K562 (cell line): ENCODE results near the gene TUBGCP6. TPM values are rescaled to one million over a fixed set of nuclear protein-coding genes. Genes with fewer than 3 reads are reported as not detected.

Experiments
- ATAC-seq: fragments of 200-7000 bp; cut with Tn5 transposase; 3 replicates; pipeline ENCODE4 v1.9.1; 2020; ENCODE audit warnings: moderate library complexity
- BruUV-seq: library from RNA; stranded (reverse); fragments of 400-500 nt; replicated peaks from 2 replicates; lab custom pipeline; 2021; lab: Mats Ljungman, UMichigan
- CTCF ChIA-PET: fragments of 300-600 bp; formaldehyde crosslinking; extraction: SDS; loops from one replicate; lab custom pipeline; 2021; ENCODE audit warnings: low intra/inter-chr PET ratio; lab: Yijun Ruan, JAX
- POLR2A ChIA-PET: fragments of 300-600, 350-650 bp; sonication (Branson Sonifier 250); formaldehyde crosslinking; extraction: SDS; loops from one replicate; lab custom pipeline; 2021; ENCODE audit warnings: antibody characterized with exemption, inconsistent platforms; lab: Yijun Ruan, JAX
- DNase-seq, 4 experiments: peaks; one replicate each; pipeline versions ENCODE4 v3.0.0 to v3.0.0-alpha.2; 2011 to 2018; ENCODE audit warnings: low spot score in 3 of 4, mixed read lengths in 3 of 4; ENCODE audit errors: extremely low read depth in 1 of 4
- FAIRE-seq: peaks from 2 replicates; lab custom pipeline; 2011; peaks lifted over from hg19 to GRCh38; lab: Jason Lieb, UNC
- H2AFZ ChIP-seq: 2 replicates; pipeline ENCODE4 v1.6.0; 2011; ENCODE audit warnings: low read depth, low read length, control low read depth, inconsistent platforms
- H3K27ac ChIP-seq: fragments of 200-600 bp; 3 replicates; pipeline ENCODE4 v1.8.0; 2011; ENCODE audit warnings: low read depth, mild to moderate bottlenecking, control low read depth, inconsistent platforms, low read length, moderate library complexity, mixed read lengths; ENCODE audit errors: extremely low read depth
- H3K27me3 ChIP-seq, 2 experiments: fragments of 300-600 bp in 1 of 2; 2 replicates in 1 of 2; 3 replicates in 1 of 2; pipeline versions ENCODE4 v1.6.0 to v1.8.0; 2011; ENCODE audit warnings: inconsistent platforms in 2 of 2, low read length in 2 of 2, mild to moderate bottlenecking in 1 of 2, mixed read lengths in 1 of 2, moderate library complexity in 1 of 2; ENCODE audit not compliant: control insufficient read depth in 2 of 2, insufficient read depth in 2 of 2
- H3K36me3 ChIP-seq: fragments of 300-600 bp; 3 replicates; pipeline ENCODE4 v1.8.0; 2011; ENCODE audit warnings: mild to moderate bottlenecking, low read length, inconsistent platforms; ENCODE audit not compliant: control insufficient read depth, insufficient read depth
- H3K4me1 ChIP-seq, 2 experiments: fragments of 200-600 bp in 1 of 2; replicated peaks in 1 of 2; 2 replicates in 1 of 2; 3 replicates in 1 of 2; pipeline versions ENCODE4 v1.5.1 to v1.8.0; 2011; ENCODE audit warnings: inconsistent platforms in 2 of 2, low read length in 2 of 2, mild to moderate bottlenecking in 1 of 2, mixed read lengths in 1 of 2, moderate library complexity in 1 of 2; ENCODE audit not compliant: control insufficient read depth in 2 of 2, insufficient read depth in 2 of 2
- H3K4me2 ChIP-seq: 2 replicates; pipeline ENCODE4 v1.6.1; 2011; ENCODE audit warnings: low read length, control low read depth, inconsistent platforms, mixed read lengths; ENCODE audit not compliant: insufficient read depth
- H3K4me3 ChIP-seq: fragments of 200-600 bp; sonication (generic), shearing (Covaris generic); 2 replicates; pipeline ENCODE4 v1.5.1; 2016; ENCODE audit warnings: control low read depth, inconsistent platforms
- H3K79me2 ChIP-seq: fragments of 200-600 bp; 3 replicates; pipeline ENCODE4 v1.8.0; 2011; ENCODE audit warnings: low read length, inconsistent platforms; ENCODE audit not compliant: control insufficient read depth, insufficient read depth
- H3K9ac ChIP-seq, 2 experiments: 2 replicates each; pipeline versions ENCODE4 v1.6.0 to v1.6.1; 2011; ENCODE audit warnings: low read depth in 2 of 2, low read length in 2 of 2, control low read depth in 1 of 2, inconsistent platforms in 1 of 2, mild to moderate bottlenecking in 1 of 2, mixed read lengths in 1 of 2; ENCODE audit not compliant: insufficient read depth in 1 of 2
- H3K9me1 ChIP-seq: one replicate; pipeline ENCODE4 v1.6.0; 2011; ENCODE audit warnings: inconsistent platforms, mild to moderate bottlenecking, low read length, moderate library complexity; ENCODE audit not compliant: control insufficient read depth, insufficient read depth
- H3K9me3 ChIP-seq: replicated peaks from 2 replicates; pipeline ENCODE4 v1.5.1; 2011; ENCODE audit warnings: low read depth, low read length, inconsistent platforms; ENCODE audit not compliant: control insufficient read depth, insufficient read depth
- H4K20me1 ChIP-seq: replicated peaks from 2 replicates; pipeline ENCODE4 v1.6.1; 2011; ENCODE audit warnings: low read length, inconsistent platforms, mixed read lengths; ENCODE audit not compliant: control insufficient read depth, insufficient read depth
- L3MBTL2 ChIP-seq: fragments of 450-650 bp; IDR thresholded peaks from 2 replicates; pipeline ENCODE4 v1.6.1; 2016; ENCODE audit warnings: mild to moderate bottlenecking, moderate library complexity
- WGBS: fragments of 100-300 bp; shearing (Covaris generic); methylation state at CpG from one replicate; pipeline ENCODE4 v1.1.6; 2016; ENCODE audit warnings: low coverage, mixed read lengths; ENCODE audit not compliant: insufficient coverage; ENCODE audit errors: missing lambda C conversion rate; 5-methylcytosine and 5-hydroxymethylcytosine counted together
- in situ Hi-C: fragments of 300-500 bp; cut with MboI; formaldehyde crosslinking; loops from 4 replicates; pipeline ENCODE4 v1.15.0; 2018; ENCODE audit warnings: inconsistent platforms, mixed read lengths
- intact Hi-C: fragments of 100-400 bp; cut with micrococcal nuclease; formaldehyde crosslinking; loops from 2 replicates; pipeline ENCODE4 v1.14.2; 2022
- polyA plus RNA-seq, 8 experiments: library from polyadenylated mRNA; depleted of rRNA in 4 of 8; stranded (reverse) in 5 of 8; unstranded in 3 of 8; fragments of >200 nt; fragmentation: Nextera tagmentation in 2 of 8; fragmentation: Illumina TruSeq in 1 of 8; extraction: Ambion mirVana in 2 of 8; extraction: Trizol in 1 of 8; gene quantifications; 2 replicates each; pipeline versions ENCODE4 v1.2.1 to v1.2.3, GENCODE V29; 2011 to 2014; ENCODE audit warnings: inconsistent platforms in 1 of 8, missing spikeins in 1 of 8
- total RNA-seq, 7 experiments: library from RNA; depleted of rRNA in 6 of 7; stranded (reverse); fragments of >200 nt in 6 of 7; fragmentation: Illumina TruSeq in 2 of 7; extraction: Trizol in 2 of 7; gene quantifications; 2 replicates each; pipeline versions ENCODE4 v1.2.1 to v1.2.3, GENCODE V29; 2011 to 2021; ENCODE audit warnings: low replicate concordance in 1 of 7
- TF ChIP-seq, protein P1 (sequence below), 2 experiments: fragments of 450-650 bp; conservative IDR thresholded peaks; 2 replicates each; pipeline ENCODE4 v1.6.1; 2017; ENCODE audit warnings: mild to moderate bottlenecking in 2 of 2, moderate library complexity in 2 of 2

The TUBGCP6 gene
- total and polyA plus RNA-seq, 9 of the 15 experiments (the other 6 are each of a cell fraction or from before 2014, with no cell fraction given) = 0.76 to 33.0 (median 10.1) TPM

DNA sequence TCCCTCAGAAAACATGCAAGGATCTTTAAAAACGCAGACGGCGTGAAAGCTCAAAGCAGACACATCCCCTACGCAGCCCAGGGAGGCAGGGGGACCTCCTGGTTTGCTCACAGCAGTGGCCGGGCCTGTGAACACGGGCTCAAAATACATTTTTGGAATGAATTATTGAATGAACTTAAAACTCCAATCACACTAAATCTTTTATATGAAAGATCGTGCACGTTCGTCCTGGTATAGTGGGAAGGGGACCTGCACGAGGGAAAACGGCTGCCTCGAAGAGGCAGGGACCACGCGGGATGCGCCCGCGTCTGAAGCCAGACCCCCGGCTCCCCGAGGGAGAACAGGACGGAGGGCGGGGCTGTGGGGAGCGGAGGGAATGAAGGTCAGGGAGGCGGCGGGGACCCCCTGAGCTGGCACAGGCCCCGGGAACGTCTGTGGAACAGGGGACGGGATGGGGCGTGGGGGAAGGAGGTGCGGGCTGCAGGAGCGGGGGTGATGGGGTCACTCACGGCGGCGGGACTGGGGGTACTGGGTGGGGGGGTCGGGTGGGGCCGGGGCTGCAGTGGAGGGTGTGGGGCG lies 75.6 kb downstream of the TUBGCP6 start:
- H3K27me3 ChIP-seq = 0 out of 5 replicates have a peak, but pooled peaks cover 0 to 3% of the 10 kb centered on the region in 2 experiments
- ATAC-seq (no peak), FAIRE-seq (peak; percentile 32), DNase-seq (no peak)
- no peaks in the 10 kb centered on the region for H3K9me1 ChIP-seq
- H3K9ac ChIP-seq = peak overlapping the region in 1 of 2 experiments; percentile 87; a peak in 3 of 4 replicates
- no peak overlapping the region for H2AFZ ChIP-seq
- H3K79me2 ChIP-seq = no peaks in the 10 kb centered on the region
- WGBS = 36% methylated on average over 23 of the region's 36 CpGs
- no peaks in the 10 kb centered on the region for H3K36me3 ChIP-seq
- H3K4me1 ChIP-seq = peaks cover 10 to 42% of the 10 kb centered on the region in 2 experiments; a peak in 4 of 5 replicates
- no peaks in the 10 kb centered on the region for H3K9me3 ChIP-seq
- peak overlapping the region; percentile 65; the same call in 2 of the 3 replicates for H3K27ac ChIP-seq
- in situ Hi-C loops (no loop called here), intact Hi-C loops (no loop called here)
- peak; percentile 16; the same call in 1 of the 2 replicates for TF ChIP-seq L3MBTL2
- TF ChIP-seq, protein P1, sequence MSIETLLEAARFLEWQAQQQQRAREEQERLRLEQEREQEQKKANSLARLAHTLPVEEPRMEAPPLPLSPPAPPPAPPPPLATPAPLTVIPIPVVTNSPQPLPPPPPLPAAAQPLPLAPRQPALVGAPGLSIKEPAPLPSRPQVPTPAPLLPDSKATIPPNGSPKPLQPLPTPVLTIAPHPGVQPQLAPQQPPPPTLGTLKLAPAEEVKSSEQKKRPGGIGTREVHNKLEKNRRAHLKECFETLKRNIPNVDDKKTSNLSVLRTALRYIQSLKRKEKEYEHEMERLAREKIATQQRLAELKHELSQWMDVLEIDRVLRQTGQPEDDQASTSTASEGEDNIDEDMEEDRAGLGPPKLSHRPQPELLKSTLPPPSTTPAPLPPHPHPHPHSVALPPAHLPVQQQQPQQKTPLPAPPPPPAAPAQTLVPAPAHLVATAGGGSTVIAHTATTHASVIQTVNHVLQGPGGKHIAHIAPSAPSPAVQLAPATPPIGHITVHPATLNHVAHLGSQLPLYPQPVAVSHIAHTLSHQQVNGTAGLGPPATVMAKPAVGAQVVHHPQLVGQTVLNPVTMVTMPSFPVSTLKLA (conservative IDR thresholded peaks at IDR 0.05) = no peak
- no peak overlapping the region; the same call in 1 of the 2 replicates for H3K4me3 ChIP-seq
- BruUV-seq = no TSS peak
- ChIA-PET POLR2A (interaction anchor here (0.5 kb wide), 1 partner anchor 20 kb away, joined by 3 read pairs; no protein-coding TSS in a partner anchor), CTCF (no interaction called here)
- no peaks in the 10 kb centered on the region for H4K20me1 ChIP-seq
- peak overlapping the region; percentile 7 for H3K4me2 ChIP-seq
